ENCODE results near the gene NRG2. TPM values are rescaled to one million over a fixed set of nuclear protein-coding genes. Genes with fewer than 3 reads are reported as not detected.

The NRG2 gene
- total RNA-seq, 6 donors from 2014 or later: 0.46 to 4.2 (median 1.5) TPM

DNA sequence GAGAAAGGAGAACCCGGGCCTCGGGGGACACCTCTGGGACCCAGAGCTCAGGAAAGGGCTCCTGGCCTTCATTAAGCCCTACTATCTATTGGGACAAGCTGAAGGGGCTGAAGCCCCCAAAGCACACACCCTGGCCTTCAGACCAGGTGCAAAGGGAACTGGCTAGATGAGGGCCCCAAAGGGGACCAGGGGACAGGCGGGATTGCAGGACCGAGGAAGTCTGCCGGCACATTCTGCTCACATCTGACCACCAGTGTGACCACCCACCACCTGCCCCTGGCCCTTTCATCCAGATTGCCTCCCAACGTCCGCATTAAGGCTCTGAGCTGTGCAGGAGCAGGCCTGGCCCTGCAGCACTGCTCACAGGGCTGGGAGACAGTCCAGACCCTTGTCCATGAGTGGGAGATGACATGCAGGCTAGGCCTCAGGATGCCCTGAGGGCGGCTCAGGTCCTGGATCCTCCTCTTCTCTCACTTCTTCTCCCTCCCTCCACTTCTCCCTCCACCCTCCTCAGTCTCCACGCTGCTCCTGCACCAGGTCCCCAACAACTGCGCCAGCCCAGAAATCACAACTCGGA is 228.3 kb downstream of the NRG2 start:
- DNase-seq: no peak
- Histone ChIP-seq H3K4me3 (no peak overlapping the region), H3K27ac (no peak overlapping the region), H3K9me3 (peaks cover 0 to 7% (median 2%) of the 10 kb centered on the region in 4 donors), H3K36me3 (no peaks in the 10 kb centered on the region), H3K27me3 (no peaks in the 10 kb centered on the region), H3K4me1 (no peaks in the 10 kb centered on the region)
- no peak for ATAC-seq (ENCODE audit: low FRiP score in 2 of 2)
- WGBS, 2 donors: 91 to 96% methylated on average over 5 to 11 of the region's 11 CpGs
- no peak for TF ChIP-seq CTCF (IDR thresholded peaks at IDR 0.05)
- TF ChIP-seq POLR2A (IDR thresholded peaks at IDR 0.05): no peak
- no peak for TF ChIP-seq POLR2AphosphoS5 (IDR thresholded peaks at IDR 0.05)
- no peak for TF ChIP-seq EP300 (IDR thresholded peaks at IDR 0.05)

DNA sequence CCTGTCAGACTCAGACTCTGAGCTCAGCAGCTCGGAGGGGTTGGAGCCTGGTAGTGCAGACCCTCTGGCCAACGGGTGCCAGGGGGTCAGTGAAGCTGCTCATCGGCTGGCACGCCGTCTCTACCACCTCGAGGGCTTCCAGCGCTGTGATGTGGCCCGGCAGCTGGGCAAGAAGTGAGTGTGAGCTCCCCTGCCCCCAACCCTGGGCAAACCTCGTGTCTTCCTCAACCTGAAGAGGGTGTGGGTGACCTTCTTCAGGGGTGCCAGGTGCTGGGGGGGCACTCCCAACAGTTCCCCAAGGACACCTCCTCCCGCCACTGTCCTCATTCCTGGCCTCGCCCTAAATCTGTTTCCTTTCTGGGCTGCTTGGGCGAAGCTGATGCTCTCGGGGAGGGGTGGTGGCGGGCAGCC is 228.9 kb downstream of the NRG2 start:
- Histone ChIP-seq H3K4me1 (no peaks in the 10 kb centered on the region), H3K4me3 (no peak overlapping the region), H3K9me3 (peaks cover 0 to 7% (median 2%) of the 10 kb centered on the region in 4 donors), H3K27me3 (no peaks in the 10 kb centered on the region), H3K27ac (no peak overlapping the region), H3K36me3 (no peaks in the 10 kb centered on the region)
- 88 to 89% methylated on average over 6 to 14 of the region's 14 CpGs for WGBS, 2 donors
- DNase-seq (no peak), ATAC-seq (ENCODE audit: low FRiP score in 2 of 2) (no peak)
- TF ChIP-seq CTCF (IDR thresholded peaks at IDR 0.05) (no peak), POLR2AphosphoS5 (IDR thresholded peaks at IDR 0.05) (no peak), EP300 (IDR thresholded peaks at IDR 0.05) (no peak), POLR2A (IDR thresholded peaks at IDR 0.05) (no peak)

- no peak for DNase-seq
These were observed 230.0 kb downstream of the NRG2 start for GRCh38 chr5:139812836-139813805.

DNA sequence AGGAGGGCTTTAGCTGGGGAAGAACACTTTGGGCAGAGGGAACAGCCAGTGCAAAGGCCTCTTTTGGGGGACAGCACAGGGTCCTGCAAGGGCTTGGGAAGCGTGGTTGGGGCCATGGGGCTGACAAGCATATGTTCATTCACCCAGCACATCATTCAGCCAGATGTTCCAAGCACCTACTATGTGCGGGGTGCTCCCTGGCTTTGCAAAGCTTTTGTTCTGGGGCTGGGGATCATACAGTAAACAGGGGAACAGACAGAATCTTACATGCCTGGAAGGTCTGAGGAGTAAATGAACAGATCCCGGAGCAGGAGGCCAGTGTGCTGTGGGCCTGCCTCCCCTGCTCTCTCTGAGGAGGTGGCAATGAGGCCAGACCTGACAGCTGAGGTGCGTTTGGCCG is 230.8 kb downstream of the NRG2 start:
- Histone ChIP-seq H3K27ac (no peak overlapping the region), H3K4me1 (no peaks in the 10 kb centered on the region), H3K27me3 (no peaks in the 10 kb centered on the region), H3K36me3 (no peaks in the 10 kb centered on the region), H3K4me3 (no peak overlapping the region), H3K9me3 (no peaks in the 10 kb centered on the region)
- ATAC-seq (ENCODE audit: low FRiP score in 2 of 2) (no peak), DNase-seq (no peak)
- no peak for TF ChIP-seq POLR2AphosphoS5 (IDR thresholded peaks at IDR 0.05)
- TF ChIP-seq EP300 (IDR thresholded peaks at IDR 0.05): no peak
- no peak for TF ChIP-seq POLR2A (IDR thresholded peaks at IDR 0.05)
- no peak for TF ChIP-seq CTCF (IDR thresholded peaks at IDR 0.05)
- WGBS, 2 donors: 75 to 86% methylated on average over 5 of the region's 5 CpGs

More at GRCh38 chr5:139812836-139813805, 230.0 kb downstream of the NRG2 start:
- no peaks in the 10 kb centered on the region for H3K27me3 ChIP-seq
- H3K27ac ChIP-seq: no peak overlapping the region
- no peak for ATAC-seq (ENCODE audit: low FRiP score in 2 of 2)
- H3K36me3 ChIP-seq: no peaks in the 10 kb centered on the region
- WGBS, 2 donors: 88 to 92% methylated on average over 5 to 24 of the region's 25 CpGs
- TF ChIP-seq POLR2AphosphoS5 (IDR thresholded peaks at IDR 0.05) (no peak), EP300 (IDR thresholded peaks at IDR 0.05) (no peak), CTCF (IDR thresholded peaks at IDR 0.05) (no peak), POLR2A (IDR thresholded peaks at IDR 0.05) (no peak)
- no peaks in the 10 kb centered on the region for H3K9me3 ChIP-seq
- no peak overlapping the region for H3K4me3 ChIP-seq
- no peaks in the 10 kb centered on the region for H3K4me1 ChIP-seq
